Measurements from ENCODE around the gene LGALS9. TPM values are rescaled to one million over a fixed set of nuclear protein-coding genes. Genes with fewer than 3 reads are reported as not detected.

Gene LGALS9
- total and polyA plus RNA-seq, 2 experiments from 2014 or later = 0.48 to 0.73 TPM

- H3K36me3 Mint-ChIP-seq (ENCODE audit: low read depth) = no peaks in the 10 kb centered on the region; the same call in 2 of the 3 replicates
- peaks cover 5% of the 10 kb centered on the region; the same call in 1 of the 3 replicates for H3K9me3 Mint-ChIP-seq
- no peaks in the 10 kb centered on the region for H4K20me1 ChIP-seq (replicated peaks; ENCODE audit: insufficient read depth)
- H3K27ac ChIP-seq (ENCODE audit: low read depth) = no peak overlapping the region
- DNase-seq (ENCODE audit: low spot score) = no peak
- H3K36me3 ChIP-seq (ENCODE audit: insufficient read depth) = no peaks in the 10 kb centered on the region
- H3K27ac Mint-ChIP-seq = no peak overlapping the region
- H3K4me3 ChIP-seq = no peak overlapping the region
- H3K4me1 ChIP-seq (ENCODE audit: insufficient read depth) = no peaks in the 10 kb centered on the region
- no peak overlapping the region for H2AFZ ChIP-seq
- H3K4me2 ChIP-seq = no peak overlapping the region
- H3K9me2 ChIP-seq (ENCODE audit: insufficient read depth) = no peaks in the 10 kb centered on the region
- no peak for TF ChIP-seq NANOG (IDR thresholded peaks at IDR 0.05; ENCODE audit: borderline replicate concordance)
- TF ChIP-seq REST (IDR thresholded peaks at IDR 0.05; ENCODE audit: unreplicated experiment) = no peak
- TF ChIP-seq JUNB (IDR thresholded peaks at IDR 0.05; ENCODE audit: unreplicated experiment) = no peak
- TF ChIP-seq EZH2phosphoT487 (IDR thresholded peaks at IDR 0.05; ENCODE audit: unreplicated experiment) = no peak
- TF ChIP-seq EZH2 (IDR thresholded peaks at IDR 0.05; ENCODE audit: low read depth, unreplicated experiment) = no peak
- TF ChIP-seq ZNF114 (CRISPR knock-in tag; IDR thresholded peaks at IDR 0.05) = no peak
- no peak for TF ChIP-seq CREB1 (CRISPR knock-in tag; IDR thresholded peaks at IDR 0.05; ENCODE audit: low read depth)
- no peak for TF ChIP-seq POLR2AphosphoS5 (IDR thresholded peaks at IDR 0.05; ENCODE audit: low read depth)
- no peak for TF ChIP-seq ZNF462 (CRISPR knock-in tag; IDR thresholded peaks at IDR 0.05)
- TF ChIP-seq CTCF (conservative IDR thresholded peaks at IDR 0.05; ENCODE audit: low read depth in 2 of 2) = no peak
- TF ChIP-seq ETS1 (IDR thresholded peaks at IDR 0.05) = no peak
- no peak for TF ChIP-seq STAT1 (IDR thresholded peaks at IDR 0.05; ENCODE audit: unreplicated experiment)
- TF ChIP-seq ZNF331 (CRISPR knock-in tag; IDR thresholded peaks at IDR 0.05; ENCODE audit: low read depth) = no peak
- H3K4me1 Mint-ChIP-seq = no peaks in the 10 kb centered on the region
- H3K27me3 ChIP-seq (ENCODE audit: insufficient read depth) = no peaks in the 10 kb centered on the region
- no peak for ATAC-seq
- no peaks in the 10 kb centered on the region for H3F3A ChIP-seq (replicated peaks; ENCODE audit: low read depth)
- no peaks in the 10 kb centered on the region for H3K79me2 ChIP-seq (replicated peaks; ENCODE audit: insufficient read depth)
- peaks cover 7% of the 10 kb centered on the region for H3K27me3 Mint-ChIP-seq (ENCODE audit: insufficient read depth, low read depth, poor library complexity)
- no peak overlapping the region for H3K4me3 Mint-ChIP-seq
Measured at GRCh38 chr17:27669850-27670249, 38.9 kb downstream of the LGALS9 start.
